HPDE6-E6E7 (cell line): ENCODE data around the gene HMCN2.
A peak's percentile ranks its signal among the peaks of the same experiment; 100 is the strongest.

Experiments
- DNase-seq: peaks from one replicate; pipeline ENCODE4 v3.0.0; 2011; ENCODE audit warnings: missing footprints; ENCODE audit errors: extremely low spot score

HMCN2 gene

GRCh38 chr9:130345009-130345896 lies 79.7 kb downstream of the HMCN2 start:
- DNase-seq: no peak

GRCh38 chr9:130345897-130346385 lies 80.4 kb downstream of the HMCN2 start:
- DNase-seq: no peak

- no peak for DNase-seq
These were observed 80.9 kb downstream of the HMCN2 start for GRCh38 chr9:130346431-130346830.

GRCh38 chr9:130347036-130347435 lies 81.5 kb downstream of the HMCN2 start:
- DNase-seq: no peak

- no peak for DNase-seq
These were observed 82.4 kb downstream of the HMCN2 start for GRCh38 chr9:130347931-130348330.

GRCh38 chr9:130348341-130348740 lies 82.8 kb downstream of the HMCN2 start:
- no peak for DNase-seq

- no peak for DNase-seq
These were observed 83.3 kb downstream of the HMCN2 start for GRCh38 chr9:130348881-130349280.

GRCh38 chr9:130349398-130349797 lies 83.8 kb downstream of the HMCN2 start:
- DNase-seq: no peak

- no peak for DNase-seq
These were observed 85.8 kb downstream of the HMCN2 start for GRCh38 chr9:130351343-130351742.

GRCh38 chr9:130352081-130352480 lies 86.5 kb downstream of the HMCN2 start:
- DNase-seq: peak; percentile 38

- DNase-seq: no peak
These were observed 87.2 kb downstream of the HMCN2 start for GRCh38 chr9:130352586-130353285.

- no peak for DNase-seq
These were observed 88.8 kb downstream of the HMCN2 start for GRCh38 chr9:130354378-130354777.

- DNase-seq: no peak
These were observed 89.2 kb downstream of the HMCN2 start for GRCh38 chr9:130354806-130355205.

GRCh38 chr9:130356033-130356432 lies 90.5 kb downstream of the HMCN2 start:
- no peak for DNase-seq

GRCh38 chr9:130356877-130357584 lies 91.5 kb downstream of the HMCN2 start:
- no peak for DNase-seq

- no peak for DNase-seq
These were observed 93.4 kb downstream of the HMCN2 start for GRCh38 chr9:130358928-130359327.

GRCh38 chr9:130359819-130360218 lies 94.3 kb downstream of the HMCN2 start:
- DNase-seq: no peak

- DNase-seq: no peak
These were observed 95.1 kb downstream of the HMCN2 start for GRCh38 chr9:130360672-130361071.

GRCh38 chr9:130361873-130362362 lies 96.4 kb downstream of the HMCN2 start:
- DNase-seq: no peak

- no peak for DNase-seq
These were observed 97.1 kb downstream of the HMCN2 start for GRCh38 chr9:130362691-130363090.

- DNase-seq: no peak
These were observed 98.3 kb downstream of the HMCN2 start for GRCh38 chr9:130363755-130364404.
